AG20443 (cell line): ENCODE measurements around the gene KDM4C.

ENCODE experiments used
- DNase-seq: peaks from one replicate; pipeline ENCODE4 v3.0.0; 2012; ENCODE audit warnings: low spot score, mixed read lengths

The KDM4C gene

DNA sequence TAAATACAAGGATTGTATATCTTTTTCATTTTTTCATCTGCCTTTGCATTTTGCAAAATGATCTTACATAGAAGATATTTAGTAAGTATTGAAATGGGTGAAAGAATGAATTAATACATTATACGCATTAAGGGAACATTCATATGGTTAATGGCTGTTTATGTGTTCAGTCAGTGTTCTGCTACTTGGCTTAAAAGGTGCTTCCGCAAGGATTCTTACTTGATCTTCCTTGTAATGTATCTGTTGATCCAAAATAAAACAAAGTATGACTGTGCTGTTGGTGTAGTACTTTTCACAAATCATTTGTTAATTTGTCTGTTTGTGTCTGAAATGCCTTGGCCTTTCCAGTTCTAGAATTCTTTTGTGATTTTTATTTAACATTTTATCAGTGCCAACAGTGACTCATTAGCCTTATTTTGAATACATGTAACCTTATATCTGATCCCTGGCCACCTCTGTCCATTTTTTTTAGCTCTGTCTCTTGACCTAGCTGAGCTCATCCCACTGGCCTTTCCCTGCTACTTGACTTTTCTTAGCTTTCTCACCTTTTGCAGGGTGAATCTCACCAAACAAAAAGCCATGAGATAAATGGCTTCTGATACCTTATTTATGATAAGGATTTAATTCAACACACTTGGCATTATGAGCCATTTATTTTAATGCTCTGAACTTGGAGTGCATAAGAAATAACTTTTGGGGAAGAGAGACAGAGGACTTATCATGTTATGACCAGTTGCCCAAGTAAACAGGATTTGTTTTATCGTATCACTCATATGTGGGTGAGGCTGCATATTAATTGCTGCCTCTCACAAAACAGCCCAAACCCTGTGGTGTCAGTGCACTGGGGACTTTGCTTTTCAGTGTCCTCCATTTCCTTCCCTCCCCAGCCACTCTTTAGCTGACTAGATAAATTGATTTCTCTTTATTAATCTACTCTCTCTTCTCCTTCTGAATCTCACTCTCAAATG, 340.3 kb downstream of the KDM4C start:
- DNase-seq: peak; percentile 18

DNA sequence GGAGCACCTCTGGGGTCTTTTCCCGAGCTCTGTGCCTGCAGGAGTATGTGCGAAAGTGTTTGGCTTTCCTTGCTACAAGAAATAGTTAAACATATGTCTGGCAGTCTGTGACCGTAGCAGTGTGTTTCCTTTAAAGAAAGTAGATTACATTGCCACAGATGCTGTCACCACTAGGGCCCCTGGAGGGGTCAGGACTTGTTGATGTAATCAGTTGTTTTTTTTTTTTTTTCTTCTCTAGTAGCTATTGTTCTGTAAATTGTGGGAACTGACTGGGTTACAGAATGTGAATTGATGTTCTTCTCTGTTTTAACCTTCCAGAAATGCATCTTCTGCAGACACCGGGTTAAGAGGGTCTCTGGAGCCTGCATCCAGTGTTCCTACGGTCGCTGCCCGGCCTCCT, 345.6 kb downstream of the KDM4C start:
- DNase-seq: no peak

- no peak for DNase-seq
Measured at GRCh38 chr9:7103771-7104170, 346.0 kb downstream of the KDM4C start.

- DNase-seq: no peak
Measured at GRCh38 chr9:7104625-7105024, 346.9 kb downstream of the KDM4C start.

DNA sequence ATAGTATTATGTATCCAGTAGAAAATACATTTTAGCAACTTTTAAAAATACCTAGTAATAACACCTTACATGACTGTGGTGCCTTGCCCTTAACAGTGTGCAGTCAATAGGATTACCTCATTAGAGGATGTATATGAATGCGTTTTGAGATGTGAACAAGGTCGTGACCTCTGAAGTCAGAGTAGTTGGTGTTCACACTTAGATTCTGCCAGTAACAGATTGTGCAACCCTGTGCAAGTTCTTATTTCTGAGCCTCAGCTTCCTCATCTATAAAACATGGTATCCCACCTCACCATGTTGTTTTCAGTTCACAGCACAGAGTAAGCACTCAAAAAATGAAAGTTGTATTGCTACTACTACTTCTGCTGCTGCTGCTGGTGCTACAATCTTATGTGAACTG, 347.3 kb downstream of the KDM4C start:
- DNase-seq: no peak

DNA sequence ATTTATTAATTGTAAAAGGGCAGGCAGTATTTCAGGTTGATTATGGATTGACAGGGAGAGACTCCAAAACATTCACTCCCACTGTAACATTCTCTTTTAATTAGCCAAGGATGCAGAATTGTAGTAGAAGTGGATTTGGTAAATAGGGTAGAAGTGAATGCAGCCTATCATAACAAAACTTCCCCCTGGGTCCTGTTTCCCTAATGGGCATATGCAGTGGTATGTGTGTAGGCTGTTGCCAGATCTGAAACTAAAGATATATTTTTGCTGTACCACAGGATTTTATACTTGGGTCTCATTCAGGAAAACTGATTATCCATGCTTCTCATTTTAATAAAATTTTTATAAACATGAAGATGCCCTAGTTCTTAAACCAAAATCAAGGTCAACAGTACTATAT, 351.2 kb downstream of the KDM4C start:
- DNase-seq: no peak

- no peak for DNase-seq
Measured at GRCh38 chr9:7111413-7111812, 353.6 kb downstream of the KDM4C start.

- DNase-seq: no peak
Measured at GRCh38 chr9:7115606-7116005, 357.8 kb downstream of the KDM4C start.

GRCh38 chr9:7117676-7118561, 360.1 kb downstream of the KDM4C start:
- DNase-seq: peak; percentile 53

DNA sequence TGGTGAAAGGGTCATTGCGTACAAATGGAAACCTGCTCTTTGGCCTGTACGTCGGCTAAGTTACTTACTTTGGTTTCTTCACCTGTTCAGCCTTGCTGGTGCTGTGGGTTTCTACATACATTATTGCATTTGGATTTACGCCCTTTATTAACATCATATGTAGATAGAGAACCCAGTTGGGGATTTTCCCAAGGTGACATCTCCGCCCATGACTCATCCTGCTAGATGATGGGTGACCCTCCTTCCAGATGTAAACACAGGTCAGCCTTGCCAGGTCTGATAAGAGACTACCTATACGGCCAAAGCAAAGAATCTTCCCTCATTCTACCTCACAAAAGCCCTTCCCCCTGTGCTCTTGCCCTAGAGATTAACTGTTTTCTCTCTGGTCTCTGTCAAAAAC, 360.9 kb downstream of the KDM4C start:
- DNase-seq: no peak

- no peak for DNase-seq
Measured at GRCh38 chr9:7119612-7120011, 361.8 kb downstream of the KDM4C start.

GRCh38 chr9:7121055-7121454, 363.3 kb downstream of the KDM4C start:
- DNase-seq: no peak

- DNase-seq: no peak
Measured at GRCh38 chr9:7121664-7122063, 363.9 kb downstream of the KDM4C start.

DNA sequence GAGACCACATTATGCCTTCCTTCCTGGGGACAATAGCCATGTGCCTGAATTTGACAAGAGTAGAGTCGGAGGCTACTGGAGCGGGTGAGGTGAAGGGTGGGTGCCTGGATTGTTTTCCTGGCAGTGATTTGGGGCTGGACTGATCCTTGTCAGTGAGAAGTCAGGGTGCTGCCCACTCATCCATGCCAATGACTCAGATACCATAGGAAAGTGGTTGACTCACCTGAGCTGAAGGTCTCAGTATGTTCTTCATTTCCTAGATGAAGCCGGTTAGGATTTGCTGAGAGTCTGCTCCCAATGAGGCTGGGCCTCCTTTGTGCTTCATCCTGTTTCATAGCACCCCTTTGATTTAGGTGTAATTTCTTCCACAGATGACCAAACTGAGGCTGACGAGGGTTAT, 366.0 kb downstream of the KDM4C start:
- DNase-seq: no peak

- no peak for DNase-seq
Measured at GRCh38 chr9:7125231-7125630, 367.5 kb downstream of the KDM4C start.

DNA sequence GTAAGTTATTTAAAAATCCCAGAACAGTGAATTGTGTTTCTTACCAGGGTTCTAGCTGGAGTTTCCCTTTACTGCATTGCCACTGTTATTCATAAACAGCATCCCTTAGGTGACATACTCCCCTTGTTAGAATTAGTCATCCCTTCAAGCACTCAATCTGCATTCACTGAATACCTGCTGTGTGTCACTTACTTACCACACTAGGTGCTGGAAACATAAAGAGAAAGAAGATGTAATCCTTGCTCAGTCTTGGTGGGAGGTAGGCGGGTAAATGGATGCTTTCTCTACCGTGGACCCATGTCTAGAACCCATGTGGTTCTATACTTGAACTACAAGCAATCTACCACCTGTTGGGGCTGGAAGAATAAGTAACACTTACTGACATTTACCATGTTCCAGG, 371.6 kb downstream of the KDM4C start:
- no peak for DNase-seq

- no peak for DNase-seq
Measured at GRCh38 chr9:7130266-7130820, 372.6 kb downstream of the KDM4C start.

- no peak for DNase-seq
Measured at GRCh38 chr9:7132605-7133004, 374.8 kb downstream of the KDM4C start.

- no peak for DNase-seq
Measured at GRCh38 chr9:7135735-7136134, 378.0 kb downstream of the KDM4C start.

- DNase-seq: no peak
Measured at GRCh38 chr9:7137040-7137439, 379.3 kb downstream of the KDM4C start.

- DNase-seq: no peak
Measured at GRCh38 chr9:7137571-7137970, 379.8 kb downstream of the KDM4C start.

- no peak for DNase-seq
Measured at GRCh38 chr9:7139886-7140285, 382.1 kb downstream of the KDM4C start.

DNA sequence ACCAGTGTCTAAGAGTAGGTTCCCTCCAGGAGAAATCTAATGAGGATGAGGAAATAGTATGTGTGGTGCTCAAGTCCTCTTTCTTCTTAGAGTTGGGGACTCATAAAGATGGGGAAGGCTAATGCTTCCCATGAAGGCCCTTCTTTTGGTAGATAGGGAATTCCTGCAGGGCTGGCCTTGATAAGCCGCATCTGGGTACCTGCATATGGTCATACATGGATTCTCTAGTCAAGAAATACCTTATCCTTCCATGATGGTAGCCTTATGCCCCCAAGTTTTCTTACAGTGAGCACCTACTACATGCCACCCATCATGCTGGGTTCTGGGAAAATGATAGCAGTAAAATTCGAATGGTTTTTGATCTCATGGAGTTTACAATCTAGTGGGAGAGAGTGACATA, 382.6 kb downstream of the KDM4C start:
- DNase-seq: no peak
